BE2C (cell line): ENCODE results near the gene TIMELESS.
A peak's percentile ranks its signal among the peaks of the same experiment; 100 is the strongest.

ENCODE experiments used
- DNase-seq: peaks from one replicate; pipeline ENCODE4 v3.0.0-alpha.2; 2020
- H3K27me3 ChIP-seq: fragments of 250-450 bp; sonication (Bioruptor Pico); 2 replicates; pipeline ENCODE4 v1.5.1; 2020; ENCODE audit warnings: mild to moderate bottlenecking
- H3K36me3 ChIP-seq: fragments of 250-450 bp; sonication (Bioruptor Pico); 2 replicates; pipeline ENCODE4 v1.5.1; 2020; ENCODE audit warnings: mild to moderate bottlenecking
- H3K4me1 ChIP-seq: fragments of 250-450 bp; sonication (Bioruptor Pico); 2 replicates; pipeline ENCODE4 v1.5.1; 2020
- H3K4me3 ChIP-seq: 2 replicates; pipeline ENCODE4 v1.5.1; 2011; ENCODE audit warnings: low read depth, low read length
- H3K9me3 ChIP-seq: fragments of 250-450 bp; sonication (Bioruptor Pico); 2 replicates; pipeline ENCODE4 v1.5.1; 2020
- CTCF ChIP-seq: IDR thresholded peaks from 2 replicates; pipeline ENCODE4 v1.5.1; 2012; ENCODE audit warnings: mild to moderate bottlenecking, low read depth, low read length

The TIMELESS gene

GRCh38 chr12:56468216-56469006 lies 19.2 kb upstream of the TIMELESS start, which contains the start of gene SPRYD4:
Gene SPRYD4, plus strand, starts transcription at chr12:56468578. Its CDS starts 14 bp downstream, at chr12:56468592.
- peaks cover 5% of the 10 kb centered on the region; the same call in 1 of the 2 replicates for H3K36me3 ChIP-seq
- 0 out of 2 replicates have a peak, but pooled peaks cover 2% of the 10 kb centered on the region for H3K4me1 ChIP-seq
- peak; percentile 95 for DNase-seq
- peak within 1 kb of the TSS; percentile 96 for H3K4me3 ChIP-seq
- peak; percentile 39 for TF ChIP-seq CTCF
- no peaks in the 10 kb centered on the region for H3K27me3 ChIP-seq
- no peaks in the 10 kb centered on the region for H3K9me3 ChIP-seq

- H3K4me3 ChIP-seq: no peak overlapping the region
- H3K9me3 ChIP-seq: no peaks in the 10 kb centered on the region
- H3K4me1 ChIP-seq: no peaks in the 10 kb centered on the region
- no peaks in the 10 kb centered on the region for H3K27me3 ChIP-seq
- TF ChIP-seq CTCF: no peak
- no peak for DNase-seq
- H3K36me3 ChIP-seq: no peaks in the 10 kb centered on the region
These were observed 13.3 kb upstream of the TIMELESS start for GRCh38 chr12:56462565-56462964.

- no peaks in the 10 kb centered on the region for H3K9me3 ChIP-seq
- TF ChIP-seq CTCF: no peak
- no peaks in the 10 kb centered on the region for H3K36me3 ChIP-seq
These were observed 12.3 kb upstream of the TIMELESS start for GRCh38 chr12:56461235-56462159.

GRCh38 chr12:56457817-56458216 lies 8.6 kb upstream of the TIMELESS start:
- TF ChIP-seq CTCF: no peak
- Histone ChIP-seq H3K9me3 (no peaks in the 10 kb centered on the region), H3K4me3 (no peak overlapping the region), H3K4me1 (no peaks in the 10 kb centered on the region), H3K27me3 (no peaks in the 10 kb centered on the region), H3K36me3 (no peaks in the 10 kb centered on the region)
- DNase-seq: no peak

More at GRCh38 chr12:56461235-56462159, 12.3 kb upstream of the TIMELESS start:
- H3K4me1 ChIP-seq: no peaks in the 10 kb centered on the region
- H3K27me3 ChIP-seq: no peaks in the 10 kb centered on the region
- no peak for DNase-seq
- no peak overlapping the region for H3K4me3 ChIP-seq

- no peaks in the 10 kb centered on the region for H3K36me3 ChIP-seq
- H3K4me1 ChIP-seq: no peaks in the 10 kb centered on the region; the same call in 1 of the 2 replicates
- no peak within 1 kb of the TSS for H3K4me3 ChIP-seq
- H3K9me3 ChIP-seq: no peaks in the 10 kb centered on the region
- DNase-seq: no peak
- H3K27me3 ChIP-seq: no peaks in the 10 kb centered on the region
- TF ChIP-seq CTCF: no peak
These were observed 5.3 kb upstream of the TIMELESS start, which contains the start of gene MIP for GRCh38 chr12:56454557-56454956. Gene MIP, minus strand, starts transcription at chr12:56454657. Its CDS starts 44 bp downstream, at chr12:56454613.
